ENCODE results near the gene DCAF11.

- TF ChIP-seq CTCF (IDR thresholded peaks at IDR 0.05; ENCODE audit: low read length): no peak
- no peak for TF ChIP-seq EZH2 (IDR thresholded peaks at IDR 0.05; ENCODE audit: borderline replicate concordance, low read length)
These were observed 35.0 kb upstream of the DCAF11 start for GRCh38 chr14:24079491-24080141.

All from OCI-LY1 (cell line).